Cardiac muscle cell (in vitro differentiated cells and primary cell): ENCODE measurements around the gene THRSP. TPM values are rescaled to one million over a fixed set of nuclear protein-coding genes. Genes with fewer than 3 reads are reported as not detected.
"Not testable (repeated sequence)": the region's sequence is repeated elsewhere in the genome, so short reads cannot be mapped to it uniquely, and the experiment has no call there.

Experiments
- DNase-seq, 2 donors: peaks; one replicate each; pipeline versions ENCODE4 v3.0.0 to v3.0.0-alpha.2; 2010 to 2017; ENCODE audit warnings: low read depth in 1 of 2, low spot score in 1 of 2
- H3K27ac ChIP-seq: fragments of 200-600 bp; sonication (generic); 2 replicates; pipeline ENCODE4 v1.5.1; 2016
- H3K27me3 ChIP-seq: fragments of 200-600 bp; sonication (generic); 2 replicates; pipeline ENCODE4 v1.6.0; 2016; ENCODE audit warnings: control low read depth
- H3K36me3 ChIP-seq: fragments of 200-600 bp; sonication (generic); 2 replicates; pipeline ENCODE4 v1.5.1; 2016; ENCODE audit warnings: control low read depth
- H3K4me1 ChIP-seq: fragments of 200-600 bp; sonication (generic); 2 replicates; pipeline ENCODE4 v1.8.1; 2017; ENCODE audit warnings: low read depth, mild to moderate bottlenecking, mixed run types
- H3K4me3 ChIP-seq: fragments of 200-600 bp; sonication (generic); 2 replicates; pipeline ENCODE4 v1.5.1; 2016; ENCODE audit warnings: mild to moderate bottlenecking
- H3K9me3 ChIP-seq: fragments of 200-600 bp; sonication (generic); 2 replicates; pipeline ENCODE4 v1.5.1; 2017; ENCODE audit warnings: low read depth, mild to moderate bottlenecking, control low read depth
- CTCF ChIP-seq: IDR thresholded peaks from 2 replicates; pipeline ENCODE4 v1.5.1; 2012; ENCODE audit warnings: low read depth, mild to moderate bottlenecking, low read length
- polyA plus RNA-seq: library from polyadenylated mRNA; unstranded; fragments of >200 nt; fragmentation: Nextera tagmentation; extraction: Ambion mirVana; gene quantifications from 2 replicates; pipeline ENCODE4 v1.2.1, GENCODE V29; 2016
- total RNA-seq: library from RNA; depleted of rRNA; stranded (reverse); fragments of >200 nt; gene quantifications from 2 replicates; pipeline ENCODE4 v1.2.3, GENCODE V29; 2016

Gene THRSP
- total and polyA plus RNA-seq, 2 experiments from 2014 or later, result not detected

GRCh38 chr11:78039919-78040671, 23.6 kb upstream of the THRSP start:
- Histone ChIP-seq H3K4me3 (no peak overlapping the region), H3K4me1 (no peaks in the 10 kb centered on the region), H3K27me3 (no peaks in the 10 kb centered on the region), H3K9me3 (no peaks in the 10 kb centered on the region), H3K36me3 (no peaks in the 10 kb centered on the region), H3K27ac (peak overlapping the region; percentile 21)
- no peak for TF ChIP-seq CTCF
- DNase-seq, result peak; percentile 63 to 91

DNA sequence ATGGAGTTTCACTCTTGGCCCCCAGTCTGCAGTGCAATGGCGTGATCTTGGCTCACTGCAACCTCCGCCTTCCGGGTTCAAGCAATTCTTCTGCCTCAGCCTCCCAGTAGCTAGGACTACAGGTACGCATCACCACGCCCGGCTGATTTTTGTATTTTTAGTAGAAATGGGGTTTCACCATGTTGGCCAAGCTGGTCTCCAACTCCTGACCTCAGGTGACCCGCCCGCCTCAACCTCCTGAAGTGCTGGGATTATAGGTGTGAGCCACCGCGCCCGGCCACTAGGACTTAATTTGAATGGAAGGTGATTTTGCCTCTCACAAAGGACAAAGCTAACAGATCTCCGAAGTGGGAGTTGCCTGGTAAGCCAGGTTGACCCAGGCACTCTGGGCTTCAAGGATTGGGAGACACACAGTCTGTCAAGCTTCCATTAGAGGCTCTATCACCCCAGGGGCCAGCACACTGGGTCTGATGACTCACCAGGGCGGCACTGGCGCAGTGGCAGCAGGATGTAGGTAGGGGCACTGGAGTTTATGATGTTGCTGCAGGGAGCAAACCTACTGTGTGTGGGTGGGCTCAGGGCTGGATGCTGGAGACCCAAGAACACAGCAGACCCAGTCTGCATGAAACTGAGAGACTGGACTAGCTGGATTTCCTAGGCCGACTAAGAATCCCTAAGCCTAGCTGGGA, 22.8 kb upstream of the THRSP start:
- Histone ChIP-seq H3K27me3 (no peaks in the 10 kb centered on the region), H3K36me3 (no peaks in the 10 kb centered on the region), H3K9me3 (no peaks in the 10 kb centered on the region), H3K4me1 (peaks cover 1% of the 10 kb centered on the region), H3K27ac (no peak overlapping the region), H3K4me3 (no peak overlapping the region)
- DNase-seq, result no peak
- TF ChIP-seq CTCF, result no peak

- not testable (repeated sequence) for H3K27ac ChIP-seq, H3K27me3 ChIP-seq, H3K9me3 ChIP-seq, DNase-seq, H3K36me3 ChIP-seq, H3K4me3 ChIP-seq, H3K4me1 ChIP-seq
Observed at GRCh38 chr11:78041380-78041719, 22.3 kb upstream of the THRSP start.

GRCh38 chr11:78041843-78042440, 21.7 kb upstream of the THRSP start:
- no peak for TF ChIP-seq CTCF
- peaks cover 4% of the 10 kb centered on the region for H3K4me1 ChIP-seq

DNA sequence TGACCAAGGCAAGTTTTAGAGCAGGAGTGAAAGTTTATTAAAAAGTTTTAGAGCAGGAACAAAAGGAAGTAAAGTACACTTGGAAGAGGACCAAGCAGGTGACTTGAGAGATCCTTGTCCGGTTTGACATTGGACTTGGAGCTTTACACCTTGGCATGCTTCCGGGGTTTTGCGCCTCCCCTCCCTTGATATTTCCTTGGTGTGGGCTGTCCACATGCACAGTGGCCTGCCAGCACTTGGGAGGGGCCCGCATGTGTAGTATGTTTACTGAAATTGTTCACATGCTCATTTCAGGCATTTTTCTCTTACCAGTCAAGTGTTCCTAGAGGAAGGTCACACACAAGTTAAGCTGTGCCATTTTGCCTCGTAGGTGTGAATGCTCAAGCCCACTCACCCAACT, 19.0 kb upstream of the THRSP start:
- H3K27me3 ChIP-seq, result no peaks in the 10 kb centered on the region
- H3K4me3 ChIP-seq, result no peak overlapping the region
- H3K27ac ChIP-seq, result no peak overlapping the region

More at GRCh38 chr11:78041843-78042440, 21.7 kb upstream of the THRSP start:
- Histone ChIP-seq H3K27me3 (no peaks in the 10 kb centered on the region), H3K36me3 (no peaks in the 10 kb centered on the region), H3K27ac (no peak overlapping the region), H3K4me3 (no peak overlapping the region), H3K9me3 (no peaks in the 10 kb centered on the region)
- DNase-seq, result no peak

More for the DNA sequence above, 19.0 kb upstream of the THRSP start:
- TF ChIP-seq CTCF, result no peak
- Histone ChIP-seq H3K9me3 (no peaks in the 10 kb centered on the region), H3K4me1 (peaks cover 4% of the 10 kb centered on the region), H3K36me3 (no peaks in the 10 kb centered on the region)
- DNase-seq, result no peak
